Spleen (tissue), 7 donors: ENCODE measurements around the gene CDC42EP1.

Experiments
- POLR2A ChIP-seq, 3 donors: fragments of 450-650 bp; IDR thresholded peaks; one replicate each; pipeline ENCODE4 v1.5.1; 2017; ENCODE audit warnings: antibody characterized with exemption in 3 of 3, mild to moderate bottlenecking in 1 of 3
- POLR2AphosphoS5 ChIP-seq, 3 donors: sonication (generic); formaldehyde crosslinking; IDR thresholded peaks; one replicate each; pipeline ENCODE4 v1.5.1; 2017; ENCODE audit warnings: antibody characterized with exemption in 3 of 3
- TF ChIP-seq, protein P1 (sequence below), 11 experiments: fragments of 200-600 bp in 7 of 11; fragments of 450-650 bp in 4 of 11; sonication (generic) in 4 of 11; IDR thresholded peaks in 8 of 11; conservative IDR thresholded peaks in 3 of 11; 1 replicate in 7 of 11; 2 replicates in 4 of 11; pipeline versions ENCODE4 v1.4.0 to v1.8.0; 2016 to 2021; ENCODE audit warnings: antibody characterized with exemption in 11 of 11, inconsistent platforms in 4 of 11, mild to moderate bottlenecking in 1 of 11
- donor health status: DM: no; HTN: no; CAD: no; lungs with moderate emphysema.
- donor health status: DM: no; HTN: no; CAD: no.
- donor health status: DM: no; HTN: no; CAD: no.

DNA sequence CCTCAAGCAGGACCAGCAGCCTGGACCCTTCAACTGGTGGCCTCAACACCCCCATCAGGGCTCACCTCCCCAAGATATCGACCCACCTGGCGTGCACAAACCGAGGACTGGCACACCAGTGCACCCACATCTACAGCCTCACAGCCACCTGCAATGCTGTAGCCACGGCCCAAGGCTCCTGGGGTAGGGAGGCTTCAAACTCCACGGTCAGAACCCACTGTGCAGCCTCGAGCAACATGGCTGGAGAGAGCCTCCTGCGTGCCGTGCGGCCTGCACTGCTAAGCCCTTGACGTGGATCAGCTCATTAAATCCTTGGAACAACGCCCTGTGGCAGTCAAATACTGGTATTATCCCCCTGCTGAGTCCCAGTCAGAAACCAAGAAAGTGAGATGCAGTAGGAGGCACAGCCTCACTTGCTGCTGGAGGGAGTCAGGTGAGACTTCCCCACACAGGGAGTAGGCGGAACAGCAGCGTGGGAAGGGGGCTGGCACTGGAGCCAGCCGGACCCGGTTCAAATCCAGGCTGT lies 45.7 kb upstream of the CDC42EP1 start:
- TF ChIP-seq, protein P1, sequence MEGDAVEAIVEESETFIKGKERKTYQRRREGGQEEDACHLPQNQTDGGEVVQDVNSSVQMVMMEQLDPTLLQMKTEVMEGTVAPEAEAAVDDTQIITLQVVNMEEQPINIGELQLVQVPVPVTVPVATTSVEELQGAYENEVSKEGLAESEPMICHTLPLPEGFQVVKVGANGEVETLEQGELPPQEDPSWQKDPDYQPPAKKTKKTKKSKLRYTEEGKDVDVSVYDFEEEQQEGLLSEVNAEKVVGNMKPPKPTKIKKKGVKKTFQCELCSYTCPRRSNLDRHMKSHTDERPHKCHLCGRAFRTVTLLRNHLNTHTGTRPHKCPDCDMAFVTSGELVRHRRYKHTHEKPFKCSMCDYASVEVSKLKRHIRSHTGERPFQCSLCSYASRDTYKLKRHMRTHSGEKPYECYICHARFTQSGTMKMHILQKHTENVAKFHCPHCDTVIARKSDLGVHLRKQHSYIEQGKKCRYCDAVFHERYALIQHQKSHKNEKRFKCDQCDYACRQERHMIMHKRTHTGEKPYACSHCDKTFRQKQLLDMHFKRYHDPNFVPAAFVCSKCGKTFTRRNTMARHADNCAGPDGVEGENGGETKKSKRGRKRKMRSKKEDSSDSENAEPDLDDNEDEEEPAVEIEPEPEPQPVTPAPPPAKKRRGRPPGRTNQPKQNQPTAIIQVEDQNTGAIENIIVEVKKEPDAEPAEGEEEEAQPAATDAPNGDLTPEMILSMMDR (IDR thresholded peaks at IDR 0.05 in 8 of 11, conservative IDR thresholded peaks at IDR 0.05 in 3 of 11), result no peak
- TF ChIP-seq POLR2A (IDR thresholded peaks at IDR 0.05), result no peak
- no peak for TF ChIP-seq POLR2AphosphoS5 (IDR thresholded peaks at IDR 0.05)
